ENCODE measurements around the gene DCAF7.

DNA sequence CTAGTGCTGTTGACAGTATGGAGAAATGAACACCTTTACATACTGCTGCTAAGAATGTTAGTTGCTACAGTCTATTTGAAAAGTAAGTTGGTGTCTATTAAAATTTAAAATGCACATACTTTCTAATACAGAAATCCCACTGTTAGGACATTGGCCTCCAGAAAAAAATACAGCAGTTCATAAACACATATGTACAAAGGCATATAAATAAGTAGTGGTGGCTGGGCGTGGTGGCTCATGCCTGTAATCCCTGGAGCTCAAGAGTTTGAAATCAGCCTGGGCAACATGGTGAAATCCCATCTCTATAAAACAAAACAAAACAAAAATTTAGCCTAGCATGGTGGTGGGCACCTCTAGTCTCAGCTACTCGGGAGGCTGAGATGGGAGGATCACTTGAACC lies 13.1 kb downstream of the DCAF7 start:
- TF ChIP-seq, protein P1, sequence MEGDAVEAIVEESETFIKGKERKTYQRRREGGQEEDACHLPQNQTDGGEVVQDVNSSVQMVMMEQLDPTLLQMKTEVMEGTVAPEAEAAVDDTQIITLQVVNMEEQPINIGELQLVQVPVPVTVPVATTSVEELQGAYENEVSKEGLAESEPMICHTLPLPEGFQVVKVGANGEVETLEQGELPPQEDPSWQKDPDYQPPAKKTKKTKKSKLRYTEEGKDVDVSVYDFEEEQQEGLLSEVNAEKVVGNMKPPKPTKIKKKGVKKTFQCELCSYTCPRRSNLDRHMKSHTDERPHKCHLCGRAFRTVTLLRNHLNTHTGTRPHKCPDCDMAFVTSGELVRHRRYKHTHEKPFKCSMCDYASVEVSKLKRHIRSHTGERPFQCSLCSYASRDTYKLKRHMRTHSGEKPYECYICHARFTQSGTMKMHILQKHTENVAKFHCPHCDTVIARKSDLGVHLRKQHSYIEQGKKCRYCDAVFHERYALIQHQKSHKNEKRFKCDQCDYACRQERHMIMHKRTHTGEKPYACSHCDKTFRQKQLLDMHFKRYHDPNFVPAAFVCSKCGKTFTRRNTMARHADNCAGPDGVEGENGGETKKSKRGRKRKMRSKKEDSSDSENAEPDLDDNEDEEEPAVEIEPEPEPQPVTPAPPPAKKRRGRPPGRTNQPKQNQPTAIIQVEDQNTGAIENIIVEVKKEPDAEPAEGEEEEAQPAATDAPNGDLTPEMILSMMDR (IDR thresholded peaks at IDR 0.05; ENCODE audit: low read length), result no peak
- TF ChIP-seq EZH2 (optimal IDR thresholded peaks at IDR 0.05; ENCODE audit: low read depth, low read length), result no peak

Data from MM.1S (cell line).